ENCODE results near the gene CEP83.
"Not testable (repeated sequence)": the region's sequence is repeated elsewhere in the genome, so short reads cannot be mapped to it uniquely, and the experiment has no call there.

DNA sequence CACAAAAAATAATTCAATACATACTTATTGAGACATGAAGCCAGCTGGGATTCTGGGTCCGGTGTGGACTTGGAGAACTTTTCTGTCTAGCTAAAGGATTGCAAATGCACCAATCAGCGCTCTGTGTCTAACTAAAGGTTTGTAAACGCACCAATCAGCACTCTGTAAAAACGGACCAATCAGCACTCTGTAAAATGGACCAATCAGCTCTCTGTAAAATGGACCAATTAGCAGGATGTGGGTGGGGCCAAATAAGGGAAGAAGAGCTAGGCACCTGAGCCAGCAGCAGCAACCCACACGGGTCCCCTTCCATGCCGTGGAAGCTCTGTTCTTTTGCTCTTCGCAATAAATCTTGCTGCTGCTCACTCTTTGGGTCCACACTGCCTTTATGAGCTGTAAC is 5.3 kb downstream of the CEP83 start:
- not testable (repeated sequence) for TF ChIP-seq CTCF (optimal IDR thresholded peaks at IDR 0.05 in 1 of 3, IDR thresholded peaks at IDR 0.05 in 1 of 3, conservative IDR thresholded peaks at IDR 0.05 in 1 of 3; ENCODE audit: extremely low read depth in 1 of 3, insufficient read depth in 2 of 3, low read length in 3 of 3); EZH2 (IDR thresholded peaks at IDR 0.05; ENCODE audit: low read length)
